Endothelial cell of umbilical vein (primary cell): ENCODE data around the gene VAV2. TPM values are rescaled to one million over a fixed set of nuclear protein-coding genes. Genes with fewer than 3 reads are reported as not detected.

Experiments
- BruUV-seq: library from RNA; stranded (reverse); fragments of 400-500 nt; replicated peaks from 2 replicates; lab custom pipeline; 2021; lab: Mats Ljungman, UMichigan
- CTCF ChIA-PET: fragments of 300-600, 350-600 bp; sonication (Branson Sonifier 250); formaldehyde crosslinking; loops from one replicate; lab custom pipeline; 2021; ENCODE audit warnings: antibody characterized with exemption, inconsistent platforms; lab: Charles Lee
- POLR2A ChIA-PET: fragments of 300-600, 350-600 bp; sonication (Branson Sonifier 250); formaldehyde crosslinking; loops from one replicate; lab custom pipeline; 2021; ENCODE audit warnings: antibody characterized with exemption, inconsistent platforms; lab: Charles Lee
- DNase-seq: peaks from one replicate; pipeline ENCODE4 v3.0.0-alpha.2; 2011; ENCODE audit warnings: low read depth, low spot score
- FAIRE-seq: peaks from 2 replicates; lab custom pipeline; 2011; peaks lifted over from hg19 to GRCh38; lab: Jason Lieb, UNC
- H2AFZ ChIP-seq: 2 replicates; pipeline ENCODE4 v1.6.0; 2012; ENCODE audit warnings: low read depth, low read length, control low read depth, inconsistent platforms
- H3K27ac ChIP-seq: 2 replicates; pipeline ENCODE4 v1.5.1; 2011; ENCODE audit warnings: low read depth, mild to moderate bottlenecking, control low read depth, low read length, moderate library complexity; ENCODE audit not compliant: insufficient read depth
- H3K27me3 ChIP-seq, 2 experiments: 2 replicates each; pipeline versions ENCODE4 v1.6.0 to v1.6.1; 2011; ENCODE audit warnings: low read length in 2 of 2, mixed read lengths in 1 of 2; ENCODE audit not compliant: control insufficient read depth in 2 of 2, insufficient read depth in 2 of 2
- H3K36me3 ChIP-seq, 2 experiments: 2 replicates in 1 of 2; 3 replicates in 1 of 2; pipeline ENCODE4 v1.5.1; 2011; ENCODE audit warnings: low read length in 2 of 2, mild to moderate bottlenecking in 1 of 2, moderate library complexity in 1 of 2; ENCODE audit not compliant: control insufficient read depth in 2 of 2, insufficient read depth in 2 of 2; ENCODE audit errors: extremely low read depth in 1 of 2
- H3K4me1 ChIP-seq: 3 replicates; pipeline ENCODE4 v1.5.1; 2011; ENCODE audit warnings: mild to moderate bottlenecking, low read length; ENCODE audit not compliant: control insufficient read depth, insufficient read depth; ENCODE audit errors: extremely low read depth
- H3K4me2 ChIP-seq: 2 replicates; pipeline ENCODE4 v1.6.1; 2011; ENCODE audit warnings: low read length, control low read depth, mixed read lengths; ENCODE audit not compliant: insufficient read depth
- H3K4me3 ChIP-seq, 3 experiments: fragments of 200-600 bp in 1 of 3; sonication (generic), shearing (Covaris generic) in 1 of 3; replicated peaks in 1 of 3; 2 replicates each; pipeline ENCODE4 v1.5.1; 2011 to 2016; ENCODE audit warnings: control low read depth in 3 of 3, low read length in 3 of 3, mild to moderate bottlenecking in 2 of 3, inconsistent platforms in 1 of 3, low read depth in 1 of 3, moderate library complexity in 1 of 3; ENCODE audit not compliant: insufficient read depth in 1 of 3
- H3K79me2 ChIP-seq: 2 replicates; pipeline ENCODE4 v1.6.0; 2012; ENCODE audit warnings: low read length, inconsistent platforms; ENCODE audit not compliant: control insufficient read depth, insufficient read depth
- H3K9ac ChIP-seq: replicated peaks from 2 replicates; pipeline ENCODE3; 2011; ENCODE audit warnings: low read length, control low read depth; ENCODE audit not compliant: insufficient read depth; ENCODE audit errors: extremely low read depth
- H3K9me1 ChIP-seq: replicated peaks from 3 replicates; pipeline ENCODE4 v1.6.0; 2011; ENCODE audit warnings: mild to moderate bottlenecking, low read length; ENCODE audit not compliant: control insufficient read depth, insufficient read depth; ENCODE audit errors: extremely low read depth
- H3K9me3 ChIP-seq: replicated peaks from 2 replicates; pipeline ENCODE4 v1.5.1; 2012; ENCODE audit warnings: low read length, inconsistent platforms; ENCODE audit not compliant: control insufficient read depth, insufficient read depth
- H4K20me1 ChIP-seq: replicated peaks from 2 replicates; pipeline ENCODE3; 2011; ENCODE audit warnings: mild to moderate bottlenecking, low read length; ENCODE audit not compliant: control insufficient read depth, insufficient read depth; ENCODE audit errors: extremely low read depth
- JUN ChIP-seq: IDR thresholded peaks from 2 replicates; pipeline ENCODE4 v1.6.1; 2011; ENCODE audit warnings: borderline replicate concordance, low read depth; ENCODE audit not compliant: insufficient read length, insufficient read depth
- MYC ChIP-seq: IDR thresholded peaks from one replicate; pipeline ENCODE4 v1.6.1; 2011; ENCODE audit warnings: mild to moderate bottlenecking, low read depth, low read length
- POLR2AphosphoS5 ChIP-seq: IDR thresholded peaks from 2 replicates; pipeline ENCODE4 v1.6.1; 2012; ENCODE audit warnings: low read depth, mild to moderate bottlenecking, control low read depth, low read length, moderate library complexity; ENCODE audit not compliant: insufficient read depth
- dilution Hi-C: fragments of 300-500 bp; cut with MboI; formaldehyde crosslinking; loops from one replicate; pipeline ENCODE4 v1.15.0; 2019; ENCODE audit warnings: low sequenced_read_pairs; ENCODE audit not compliant: extremely low pct_ligation_motif_present
- intact Hi-C: fragments of 100-400 bp; cut with micrococcal nuclease; formaldehyde crosslinking; loops from one replicate; pipeline ENCODE4 v1.10.0; 2022
- polyA plus RNA-seq, 4 experiments: library from polyadenylated mRNA; depleted of rRNA in 3 of 4; stranded (reverse) in 3 of 4; unstranded in 1 of 4; fragments of >200 nt; gene quantifications; 2 replicates each; pipeline versions ENCODE4 v1.2.1 to v1.2.3, GENCODE V29; 2011 to 2012; ENCODE audit warnings: missing spikeins in 1 of 4
- total RNA-seq: library from RNA; stranded (reverse); gene quantifications from 2 replicates; pipeline ENCODE4 v1.2.3, GENCODE V29; 2021
- TF ChIP-seq, protein P1 (sequence below): IDR thresholded peaks from 2 replicates; pipeline ENCODE4 v1.6.1; 2011; ENCODE audit not compliant: insufficient read depth, insufficient read length

Gene VAV2
- total and polyA plus RNA-seq, 2 donors (not counting 3 experiments of a cell fraction or from before 2014, with no cell fraction given), result 10.6 to 30.6 TPM

DNA sequence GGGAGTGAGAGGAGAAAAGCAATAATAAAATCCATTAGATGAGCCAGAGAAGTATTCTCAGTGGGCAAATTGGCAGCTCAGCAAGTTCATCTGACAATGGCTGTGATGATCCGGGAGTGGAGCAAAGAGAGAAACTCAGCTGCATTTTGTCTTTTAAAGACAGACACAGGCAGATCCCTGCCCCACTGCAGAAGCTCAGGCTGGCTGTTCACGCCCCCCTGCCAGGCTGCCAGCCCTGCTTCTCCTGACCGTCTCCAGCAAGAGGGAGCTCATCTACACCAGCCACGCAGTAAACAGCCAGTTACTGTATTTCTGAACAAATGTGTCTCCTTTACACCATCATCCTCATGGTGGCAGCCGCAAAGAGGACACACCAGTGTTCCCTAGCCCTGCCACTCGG is 139.7 kb downstream of the VAV2 start:
- FAIRE-seq (no peak), DNase-seq (no peak)
- dilution Hi-C loops, result no loop called here
- intact Hi-C loops, result no loop called here
- H3K4me1 ChIP-seq, result peaks cover 5% of the 10 kb centered on the region
- no peak overlapping the region for H3K27ac ChIP-seq
- H3K9me3 ChIP-seq, result no peaks in the 10 kb centered on the region
- H3K27me3 ChIP-seq, result no peaks in the 10 kb centered on the region
- peaks cover 6% of the 10 kb centered on the region for H3K79me2 ChIP-seq
- no peaks in the 10 kb centered on the region for H3K9me1 ChIP-seq
- ChIA-PET POLR2A (no interaction called here), CTCF (no interaction called here)
- no peak overlapping the region for H2AFZ ChIP-seq
- H4K20me1 ChIP-seq, result no peaks in the 10 kb centered on the region
- H3K36me3 ChIP-seq, result no peaks in the 10 kb centered on the region
- TF ChIP-seq JUN, result no peak
- no peak for TF ChIP-seq POLR2AphosphoS5
- no peak for TF ChIP-seq MYC
- TF ChIP-seq, protein P1, sequence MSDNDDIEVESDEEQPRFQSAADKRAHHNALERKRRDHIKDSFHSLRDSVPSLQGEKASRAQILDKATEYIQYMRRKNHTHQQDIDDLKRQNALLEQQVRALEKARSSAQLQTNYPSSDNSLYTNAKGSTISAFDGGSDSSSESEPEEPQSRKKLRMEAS, result no peak
- no peak overlapping the region for H3K9ac ChIP-seq
- no TSS peak for BruUV-seq
- H3K4me2 ChIP-seq, result no peak overlapping the region
- no peak overlapping the region for H3K4me3 ChIP-seq

- intact Hi-C loops, result no loop called here
- H3K4me1 ChIP-seq, result peaks cover 5% of the 10 kb centered on the region
- no peaks in the 10 kb centered on the region for H3K9me3 ChIP-seq
- dilution Hi-C loops, result no loop called here
- H2AFZ ChIP-seq, result no peak overlapping the region
- CTCF ChIA-PET, result no interaction called here
- no peak overlapping the region for H3K4me2 ChIP-seq
- no peaks in the 10 kb centered on the region for H3K9me1 ChIP-seq
- no peak for FAIRE-seq
- DNase-seq, result no peak
- H3K79me2 ChIP-seq, result peaks cover 6% of the 10 kb centered on the region
- no peak for TF ChIP-seq POLR2AphosphoS5
- no peaks in the 10 kb centered on the region for H4K20me1 ChIP-seq
- no TSS peak for BruUV-seq
- no peak overlapping the region for H3K4me3 ChIP-seq
- no peaks in the 10 kb centered on the region for H3K27me3 ChIP-seq
- H3K9ac ChIP-seq, result no peak overlapping the region
- no peaks in the 10 kb centered on the region for H3K36me3 ChIP-seq
- no peak overlapping the region for H3K27ac ChIP-seq
- POLR2A ChIA-PET, result no interaction called here
Measured at GRCh38 chr9:133851693-133852092, 140.4 kb downstream of the VAV2 start.
